ENCODE results near the gene KIAA1755.

- TF ChIP-seq CTCF (IDR thresholded peaks at IDR 0.05) (no peak), EZH2phosphoT487 (IDR thresholded peaks at IDR 0.05) (no peak), EZH2 (IDR thresholded peaks at IDR 0.05) (no peak)
Measured at GRCh38 chr20:38164069-38164468, 96.5 kb downstream of the KIAA1755 start.

All from neural progenitor cell (in vitro differentiated cells).